22Rv1 (cell line): ENCODE results near the gene FBLIM1.

Experiments used
- H3K27ac ChIP-seq: fragments of 450-650 bp; 2 replicates; pipeline ENCODE4 v1.5.1; 2017
- CTCF ChIP-seq: fragments of 450-650 bp; IDR thresholded peaks from 2 replicates; pipeline ENCODE4 v1.5.1; 2017; ENCODE audit warnings: mild to moderate bottlenecking
- ZFX ChIP-seq: fragments of 450-650 bp; IDR thresholded peaks from 2 replicates; pipeline ENCODE4 v1.6.1; 2017; ENCODE audit warnings: antibody characterized with exemption, borderline replicate concordance

Gene FBLIM1

GRCh38 chr1:15739745-15740144 lies 18.9 kb upstream of the FBLIM1 start:
- TF ChIP-seq ZFX (no peak), CTCF (peak; percentile 22; the same call in 1 of the 2 replicates)
- no peak overlapping the region for H3K27ac ChIP-seq

- no peak overlapping the region for H3K27ac ChIP-seq
- TF ChIP-seq CTCF (peak; percentile 96), ZFX (no peak)
Measured at GRCh38 chr1:15740924-15741850, 17.4 kb upstream of the FBLIM1 start.

- no peak for TF ChIP-seq ZFX
- no peak within 1 kb of the TSS for H3K27ac ChIP-seq
Measured at GRCh38 chr1:15742339-15742801, 16.2 kb upstream of the FBLIM1 start, which contains the start of gene TMEM82. TMEM82 (plus strand) TSS chr1:15742499; CDS start chr1:15742560, 61 bp downstream.

- no peak overlapping the region for H3K27ac ChIP-seq
- TF ChIP-seq ZFX, result no peak
- TF ChIP-seq CTCF, result no peak
Measured at GRCh38 chr1:15744122-15744679, 14.4 kb upstream of the FBLIM1 start.

GRCh38 chr1:15747378-15747777 lies 11.2 kb upstream of the FBLIM1 start:
- no peak overlapping the region for H3K27ac ChIP-seq
- no peak for TF ChIP-seq ZFX
- no peak for TF ChIP-seq CTCF

GRCh38 chr1:15748264-15748663 lies 10.3 kb upstream of the FBLIM1 start:
- TF ChIP-seq ZFX (no peak), CTCF (no peak)
- no peak overlapping the region for H3K27ac ChIP-seq

- no peak overlapping the region for H3K27ac ChIP-seq
- TF ChIP-seq CTCF, result no peak
- no peak for TF ChIP-seq ZFX
Measured at GRCh38 chr1:15748690-15749398, 9.8 kb upstream of the FBLIM1 start.
